Effector CD8-positive, alpha-beta T cell (primary cell): Measurements from ENCODE around the gene AK5.
"Not testable (repeated sequence)": the region's sequence is repeated elsewhere in the genome, so short reads cannot be mapped to it uniquely, and the experiment has no call there.

Experiments used
- DNase-seq: peaks from one replicate; lab custom pipeline; 2025; lab: John Stamatoyannopoulos, UW

Gene AK5

DNA sequence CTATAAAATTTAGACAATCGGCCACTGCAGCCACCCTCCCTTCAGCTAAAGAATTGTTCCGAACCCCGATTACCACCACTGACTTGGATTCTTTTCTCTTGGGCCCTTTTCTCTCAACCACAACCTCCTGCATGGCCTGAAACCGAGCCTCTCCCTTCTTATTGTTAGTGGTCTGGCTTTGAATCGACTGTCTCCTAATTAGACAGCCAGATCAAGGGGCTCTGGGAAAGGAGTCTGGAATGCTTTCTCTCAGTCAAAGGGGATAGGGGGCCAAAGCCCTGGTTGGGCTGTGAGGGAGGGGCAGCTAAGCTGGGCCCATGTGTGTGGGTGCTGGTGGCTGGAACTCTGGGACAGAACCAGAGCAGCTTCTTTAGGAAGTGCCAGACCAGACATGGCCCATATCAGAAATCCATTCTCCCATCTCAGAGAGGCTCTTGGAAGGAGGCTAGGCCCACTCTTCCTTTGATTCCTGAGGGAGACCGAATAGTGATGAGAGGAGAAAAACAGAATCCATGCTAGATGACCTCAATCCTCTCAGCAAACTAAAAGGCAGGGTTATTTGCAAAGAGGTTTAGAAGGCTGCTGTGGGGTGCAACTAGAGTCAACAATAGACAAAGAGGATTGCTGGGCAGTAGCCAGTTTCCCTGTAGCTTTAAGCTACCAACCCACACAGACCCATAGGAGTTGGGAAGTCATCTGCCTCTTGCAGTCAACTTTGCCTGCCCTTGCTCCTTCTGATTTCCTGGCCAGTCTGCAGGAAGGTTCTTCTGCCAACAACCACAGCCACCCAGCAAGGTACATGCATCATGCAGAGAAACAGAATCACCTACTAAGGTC, 117.6 kb downstream of the AK5 start:
- DNase-seq: no peak

DNA sequence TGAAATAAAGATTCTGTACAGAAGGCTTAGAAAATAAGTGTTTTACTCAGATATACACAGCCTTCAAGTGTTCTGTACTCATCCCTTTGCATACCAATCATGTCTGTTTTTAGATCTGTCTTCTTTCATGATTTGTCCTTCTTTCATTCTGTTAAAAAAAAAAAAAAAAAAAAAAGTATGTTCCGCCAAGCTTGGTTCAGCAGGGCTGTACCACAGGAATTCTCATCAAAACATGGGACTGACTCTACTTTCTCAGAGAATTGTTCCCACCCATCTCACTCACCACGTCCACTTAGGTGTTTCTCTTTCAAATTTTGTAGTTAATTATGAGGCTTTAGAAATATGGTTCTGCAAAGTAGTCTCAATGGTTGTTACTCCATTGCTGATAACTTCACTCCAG, 119.0 kb downstream of the AK5 start:
- DNase-seq: no peak

DNA sequence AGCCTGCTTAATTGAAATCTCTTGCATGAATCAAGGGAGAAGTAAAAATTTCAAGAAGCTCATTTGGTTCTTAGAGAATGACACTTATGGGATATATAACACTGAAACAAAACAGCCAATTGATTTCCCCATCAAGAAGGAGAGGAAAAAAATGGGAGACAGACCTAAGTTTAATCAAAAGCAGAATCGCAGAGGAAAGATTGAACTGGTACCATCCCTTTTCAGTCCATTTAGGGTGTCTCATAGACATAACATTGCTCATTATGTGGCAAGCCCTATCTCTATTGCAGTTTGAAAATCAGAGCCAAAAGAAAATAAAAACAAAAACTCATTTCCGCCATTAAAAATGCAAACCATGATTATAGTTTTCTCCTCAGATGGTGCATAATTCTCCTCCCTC, 119.6 kb downstream of the AK5 start:
- no peak for DNase-seq

DNA sequence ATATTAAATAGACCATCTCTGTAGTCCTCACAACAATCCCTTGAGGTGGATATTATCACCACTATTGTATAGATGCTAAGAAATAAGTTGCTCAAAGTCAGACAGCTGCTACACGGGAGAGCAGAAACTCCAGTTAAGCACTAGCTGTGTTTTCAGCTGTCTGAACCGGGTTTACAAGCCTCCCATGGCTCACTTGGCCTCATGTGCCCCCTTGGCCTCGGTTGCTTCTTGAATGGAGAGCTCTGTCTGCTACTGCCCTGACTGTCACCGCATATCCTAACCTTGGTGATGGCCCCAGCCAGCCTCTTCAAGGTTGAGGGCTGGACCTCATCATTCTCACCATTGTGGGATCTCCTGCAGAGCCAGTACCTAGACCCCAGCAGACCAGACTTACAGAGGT, 123.4 kb downstream of the AK5 start:
- no peak for DNase-seq

DNA sequence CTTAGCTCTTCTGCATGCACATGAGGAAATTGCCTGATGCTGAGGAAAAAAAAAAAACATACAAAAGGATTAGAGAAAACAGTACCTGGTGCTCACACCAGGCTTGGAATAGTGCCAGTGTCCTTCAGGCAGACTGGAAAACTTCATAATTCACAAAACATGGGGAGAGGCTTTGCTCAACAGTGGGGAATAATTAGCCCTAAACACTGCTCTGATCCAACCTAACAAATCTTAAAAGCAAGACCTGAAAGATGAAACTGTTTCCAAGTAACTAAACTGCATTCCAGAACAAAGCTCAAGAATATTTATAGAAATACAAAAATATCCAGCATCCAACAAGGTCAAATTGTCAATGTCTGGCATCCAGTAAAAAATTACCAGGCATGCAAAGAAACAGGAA, 124.8 kb downstream of the AK5 start:
- DNase-seq: no peak

DNA sequence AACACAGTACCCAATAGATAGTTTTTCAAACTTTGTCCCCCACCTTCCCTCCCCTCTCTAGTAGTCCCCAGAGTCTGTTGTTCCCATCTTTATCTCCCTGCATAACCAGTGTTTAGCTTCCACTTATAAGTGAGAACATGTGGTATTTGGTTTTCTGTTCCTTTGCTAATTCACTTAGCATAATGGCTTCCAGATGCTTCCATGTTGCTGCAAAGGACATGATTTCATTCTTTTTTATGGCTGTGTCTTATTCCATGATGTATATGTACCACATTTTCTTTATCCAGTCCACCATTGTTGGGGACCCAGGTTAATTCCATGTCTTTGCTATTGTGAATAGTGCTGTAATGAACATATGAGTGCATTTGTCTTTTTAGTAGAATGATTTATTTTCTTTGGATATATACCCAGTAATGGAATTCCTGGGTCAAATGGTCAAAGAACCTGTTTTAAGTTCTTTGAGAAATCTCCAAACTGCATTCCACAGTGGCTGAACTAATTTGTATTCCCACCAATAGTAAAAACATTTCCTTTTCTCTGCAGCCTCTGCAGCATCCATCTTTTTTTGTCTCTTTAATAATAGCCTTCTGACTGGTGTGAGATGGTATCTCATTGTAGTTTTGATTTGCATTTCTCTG, 126.0 kb downstream of the AK5 start:
- DNase-seq: no peak

DNA sequence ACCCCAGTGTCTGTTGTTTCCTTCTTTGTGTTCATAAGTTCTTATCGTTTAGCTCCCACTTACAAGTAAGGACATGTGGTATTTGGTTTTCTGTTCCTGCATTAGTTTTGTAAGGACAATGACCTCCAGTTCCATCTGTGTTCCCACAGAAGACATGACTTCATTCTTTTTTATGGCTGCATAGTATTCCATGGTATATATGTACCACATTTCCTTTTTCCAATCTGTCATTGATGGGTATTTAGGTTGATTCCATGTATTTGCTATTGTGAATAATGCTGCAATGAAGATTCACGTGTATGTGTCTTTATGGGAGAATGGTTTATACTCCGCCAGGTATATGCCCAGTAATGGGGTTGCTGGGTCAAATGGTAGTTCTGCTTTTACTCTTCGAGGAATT, 127.1 kb downstream of the AK5 start:
- DNase-seq: not testable (repeated sequence)

DNA sequence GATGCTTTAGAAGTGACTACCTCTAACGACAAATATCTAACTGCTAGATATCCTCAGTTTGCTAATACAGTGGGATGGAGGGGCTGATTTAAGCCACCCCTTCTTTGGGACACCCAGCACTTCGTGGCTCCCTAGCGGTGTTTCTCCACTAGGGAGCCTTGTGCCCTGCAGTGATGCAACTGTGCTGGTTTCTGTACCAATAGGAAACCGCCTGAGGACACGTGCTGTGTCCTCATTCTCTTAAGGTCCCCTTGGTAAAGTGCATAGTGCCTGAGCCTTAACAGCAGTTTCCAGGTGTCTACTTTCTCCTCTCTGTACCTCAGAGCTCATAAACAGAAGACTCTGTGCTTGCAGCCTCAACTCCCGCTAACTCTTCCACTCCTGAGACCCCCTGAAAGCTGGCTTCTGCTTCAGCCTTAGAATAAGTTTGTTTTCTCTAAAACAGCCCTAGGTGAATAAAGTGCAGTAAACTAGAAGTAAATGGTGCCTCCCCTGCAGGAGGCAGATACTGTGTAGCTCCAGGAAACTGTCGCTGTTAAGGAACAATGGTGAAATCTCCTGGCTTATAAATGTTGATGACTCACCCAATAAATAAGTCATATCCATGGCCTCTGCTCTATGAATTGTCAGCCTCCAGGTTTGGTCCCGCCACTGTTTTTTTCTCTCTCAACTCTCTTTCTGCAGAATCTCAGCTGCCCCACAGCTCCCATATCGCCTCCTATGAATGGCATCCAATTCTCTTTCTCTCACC, 130.4 kb downstream of the AK5 start:
- DNase-seq: no peak

DNA sequence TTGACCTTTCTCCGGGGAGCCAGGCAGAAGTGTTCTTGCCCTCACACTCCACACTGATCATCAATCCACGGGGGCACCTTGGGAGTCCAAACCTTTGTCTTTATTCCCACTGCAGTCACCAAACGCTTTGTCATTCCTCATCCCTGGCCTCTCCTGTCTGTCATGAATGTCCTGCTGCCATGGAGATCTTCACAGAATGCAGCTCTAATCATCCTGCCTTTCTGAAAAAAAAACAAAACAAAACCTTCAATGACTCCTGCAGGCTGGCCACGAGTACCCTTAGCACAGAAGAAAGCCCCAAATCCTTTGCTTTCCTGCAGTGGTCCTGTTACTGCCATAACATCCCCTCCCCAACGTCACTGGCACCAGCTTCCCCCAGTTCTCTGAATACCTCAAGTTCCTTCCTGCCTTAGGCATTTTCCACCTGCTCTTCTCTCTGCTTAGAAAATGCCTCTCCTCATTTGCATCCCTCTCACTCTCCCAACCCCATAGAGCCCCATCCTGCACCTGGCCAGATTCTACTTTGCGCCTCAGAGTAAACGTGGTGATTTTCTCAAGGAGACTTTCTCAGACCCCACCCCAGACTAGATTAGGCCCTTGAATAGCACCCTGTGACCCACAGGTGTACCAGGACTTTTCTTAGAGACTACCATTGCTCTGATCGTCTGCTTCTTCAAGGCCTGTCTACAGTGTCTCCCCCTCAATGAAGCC, 131.2 kb downstream of the AK5 start:
- no peak for DNase-seq

DNA sequence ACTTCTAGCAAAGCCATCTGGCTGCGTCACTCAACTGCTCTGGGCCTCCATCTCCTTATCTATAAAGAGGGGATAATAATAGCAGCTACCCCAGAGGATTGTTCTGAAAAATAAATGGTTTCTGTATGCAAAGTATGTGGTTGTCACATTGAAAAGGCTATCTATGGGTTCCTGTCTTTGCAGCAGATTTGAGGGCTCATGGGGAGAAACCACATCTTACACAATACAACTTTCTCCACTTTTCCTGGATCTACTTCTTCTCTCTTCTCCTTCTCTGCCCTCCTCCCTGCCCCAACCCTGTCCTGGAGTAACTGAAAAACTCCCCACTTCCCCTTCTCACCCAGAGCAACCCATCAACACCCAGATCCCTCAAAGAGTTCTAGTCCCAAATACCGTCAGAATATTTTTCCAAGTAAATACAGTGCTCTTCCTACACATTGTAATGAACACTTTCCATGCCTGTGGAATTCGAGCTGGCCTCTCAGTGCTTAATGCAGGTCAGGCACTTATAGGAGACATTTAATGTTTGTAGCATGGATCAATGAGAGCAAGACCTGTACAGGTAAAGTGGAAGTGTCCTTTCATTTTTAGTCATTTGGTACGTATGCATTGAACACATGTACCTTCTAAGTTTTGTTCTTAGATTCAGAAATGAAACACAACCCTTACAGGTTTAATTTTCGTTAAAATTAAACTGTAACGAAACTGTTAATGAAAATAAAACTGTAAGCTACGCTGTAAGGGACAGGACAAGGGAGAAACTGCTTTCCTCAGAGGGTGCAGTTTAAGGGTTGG, 131.9 kb downstream of the AK5 start:
- no peak for DNase-seq

DNA sequence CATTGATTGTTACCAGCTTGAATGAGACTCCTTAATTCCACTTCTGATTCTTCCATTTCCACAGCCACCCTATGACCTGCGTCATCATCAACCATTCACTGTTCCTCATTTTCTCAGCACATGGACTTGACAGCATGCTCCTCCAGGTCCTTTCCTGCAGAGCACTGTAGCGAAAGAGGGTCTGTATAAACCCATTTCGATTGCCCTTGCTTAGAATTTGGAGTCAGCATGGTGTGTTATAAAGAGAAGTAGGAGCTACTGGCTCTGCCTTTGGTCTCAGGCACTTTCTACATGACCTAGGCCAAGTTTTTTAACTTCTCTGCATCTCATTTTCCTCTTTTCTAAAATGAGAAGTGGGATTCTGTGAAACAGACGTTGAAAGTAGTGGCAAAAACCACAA, 133.8 kb downstream of the AK5 start:
- DNase-seq: no peak

DNA sequence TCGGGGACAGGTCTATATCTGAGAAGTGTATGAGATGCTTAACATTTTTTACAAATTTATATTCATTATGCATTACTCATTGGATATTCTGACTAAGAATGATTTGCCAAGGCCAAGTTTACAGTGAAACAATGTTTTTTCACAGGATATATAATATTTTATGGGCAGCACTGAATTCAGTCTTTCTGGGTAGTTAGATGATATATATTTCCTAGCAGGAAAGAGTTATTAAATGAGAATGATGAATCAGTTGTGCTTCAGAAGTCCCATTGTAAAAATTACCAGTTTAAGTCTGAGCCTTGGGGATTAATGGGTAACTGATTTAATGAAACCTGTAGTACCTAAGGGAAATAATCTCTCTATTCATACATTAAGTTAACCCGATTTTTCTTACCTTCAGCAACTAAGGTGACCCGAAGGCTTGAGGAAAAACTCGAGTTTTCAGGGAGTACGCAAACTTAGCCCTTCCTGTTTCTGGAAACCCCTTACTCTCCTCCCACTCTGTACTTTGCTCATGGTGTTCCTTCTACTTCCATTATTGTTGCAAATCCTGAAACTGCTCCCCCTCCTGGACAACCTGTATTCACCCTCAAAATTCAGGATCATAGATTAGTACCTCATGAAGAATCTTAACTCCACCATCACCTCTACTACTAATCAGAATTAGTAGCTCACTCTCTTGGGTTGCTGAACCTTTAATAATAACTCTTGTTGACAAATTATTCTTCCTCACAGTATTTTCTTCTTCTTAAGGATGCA, 135.1 kb downstream of the AK5 start:
- DNase-seq: no peak

DNA sequence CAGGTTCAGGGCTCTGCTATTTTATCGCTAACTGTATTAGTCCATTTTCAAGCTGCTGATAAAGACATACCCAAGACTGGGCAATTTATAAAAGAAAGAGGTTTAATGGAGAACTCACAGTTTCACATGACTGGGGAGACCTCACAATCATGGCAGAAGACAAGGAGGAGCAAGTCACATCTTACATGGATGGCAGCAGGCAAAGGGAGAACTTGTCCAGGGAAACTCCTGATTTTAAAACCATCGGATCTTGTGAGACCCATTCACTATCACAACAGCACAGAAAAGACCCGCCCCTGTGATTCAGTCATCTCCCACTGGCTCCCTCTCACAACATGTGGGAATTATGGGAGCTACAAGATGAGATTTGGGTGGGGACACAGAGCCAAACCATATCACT, 136.2 kb downstream of the AK5 start:
- DNase-seq: not testable (repeated sequence)

DNA sequence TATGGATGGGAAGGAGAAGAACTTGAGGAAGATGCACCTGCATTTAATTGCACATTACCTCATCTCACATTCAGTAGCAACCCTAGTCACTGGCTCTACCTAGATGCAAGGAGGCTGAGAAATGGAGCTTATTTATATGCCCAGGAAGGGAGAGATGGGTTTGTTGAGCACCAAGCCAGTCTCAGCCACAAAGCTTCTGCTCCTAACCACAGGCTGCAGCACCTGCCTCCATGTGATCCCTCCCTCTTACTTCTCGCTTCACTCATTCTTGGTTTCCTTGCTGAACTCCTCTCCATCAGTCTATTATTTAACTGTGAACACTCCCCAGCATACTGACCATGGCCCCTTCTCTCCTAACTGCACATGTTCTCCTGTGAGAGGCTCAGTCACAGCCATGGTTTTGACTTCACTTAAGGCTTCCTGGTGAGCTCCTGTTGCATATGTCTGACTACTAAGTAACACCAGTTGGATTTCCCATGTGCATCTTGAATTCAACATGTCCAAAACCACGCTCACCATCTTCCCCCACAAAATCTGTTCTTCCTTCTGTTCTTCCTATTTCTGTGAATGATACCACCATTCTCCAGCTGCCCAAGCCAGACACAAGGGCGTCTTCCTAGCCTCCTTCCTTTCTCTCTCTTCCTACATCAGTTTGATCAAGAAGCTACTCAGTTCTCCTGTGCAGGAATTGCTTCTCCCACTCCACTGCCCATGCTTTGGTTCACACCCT, 139.8 kb downstream of the AK5 start:
- no peak for DNase-seq

DNA sequence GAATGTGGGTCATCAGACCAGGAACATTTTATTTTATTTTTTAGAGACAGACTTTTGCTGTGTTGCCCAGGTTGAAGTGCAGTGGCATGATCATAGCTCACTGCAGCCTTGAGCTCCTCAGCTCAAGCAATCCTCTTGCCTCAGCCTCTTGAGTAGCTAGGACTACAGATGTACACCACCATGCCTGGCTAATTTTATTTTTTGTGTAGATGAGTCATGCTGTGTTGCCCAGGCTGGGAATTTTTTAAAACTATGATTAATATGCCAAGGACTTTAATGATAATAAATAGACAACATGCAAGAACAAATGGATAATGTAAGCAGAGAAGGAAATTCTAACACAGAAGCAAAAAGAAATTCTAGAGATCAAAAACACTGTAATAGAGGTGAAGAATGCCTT, 142.4 kb downstream of the AK5 start:
- no peak for DNase-seq

DNA sequence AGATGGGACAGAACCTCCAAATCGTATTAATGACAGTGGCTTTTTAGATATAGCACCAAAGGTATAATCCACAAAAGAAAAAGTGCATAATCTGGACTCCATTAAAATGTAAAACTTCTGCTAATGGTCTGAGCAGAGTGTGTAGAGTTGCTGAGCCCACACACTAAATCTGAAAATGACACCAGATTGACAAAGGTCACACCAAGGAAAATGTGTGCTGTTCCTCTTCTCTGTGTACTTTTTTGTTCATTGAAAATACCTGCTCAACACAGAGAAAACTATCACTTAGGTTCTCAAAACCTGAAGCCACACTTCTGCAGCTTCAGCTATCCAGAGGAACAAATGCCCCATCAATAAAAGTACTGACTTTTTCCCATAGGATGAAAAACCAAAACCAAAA, 146.2 kb downstream of the AK5 start:
- DNase-seq: no peak

DNA sequence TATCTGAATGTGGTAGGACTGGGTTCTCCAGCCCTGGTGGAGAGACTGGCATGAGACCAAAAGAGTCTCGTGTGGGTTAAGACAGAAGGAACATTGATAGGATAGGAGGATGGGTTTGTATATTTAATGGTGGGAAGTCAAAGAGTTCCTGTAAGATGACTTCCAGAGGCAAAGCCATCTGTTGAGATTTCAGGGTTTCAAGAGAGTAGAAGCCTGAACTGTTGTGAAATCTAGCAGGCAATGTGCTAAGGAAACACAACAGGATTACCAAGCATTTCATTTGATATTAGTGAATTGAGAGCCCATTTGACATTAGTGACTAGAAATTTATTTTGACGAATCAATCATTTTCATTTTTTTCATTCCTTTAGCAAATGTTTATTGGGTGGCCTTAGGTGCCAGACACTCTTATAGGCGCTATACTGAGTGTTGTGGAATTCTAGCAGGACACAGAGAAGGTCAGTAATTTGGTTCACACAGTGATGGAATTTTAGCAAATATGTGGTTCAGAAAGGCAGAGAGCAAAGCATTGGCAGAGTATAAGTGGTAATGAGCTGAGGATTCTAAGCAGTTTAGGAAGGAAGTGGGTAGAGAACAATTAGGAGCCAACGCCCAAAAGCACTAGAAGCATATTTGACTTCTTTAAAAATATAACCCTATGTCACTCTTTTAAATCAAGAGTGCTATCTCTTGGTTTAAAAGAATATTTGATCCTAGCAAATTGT, 149.3 kb downstream of the AK5 start:
- DNase-seq: no peak

DNA sequence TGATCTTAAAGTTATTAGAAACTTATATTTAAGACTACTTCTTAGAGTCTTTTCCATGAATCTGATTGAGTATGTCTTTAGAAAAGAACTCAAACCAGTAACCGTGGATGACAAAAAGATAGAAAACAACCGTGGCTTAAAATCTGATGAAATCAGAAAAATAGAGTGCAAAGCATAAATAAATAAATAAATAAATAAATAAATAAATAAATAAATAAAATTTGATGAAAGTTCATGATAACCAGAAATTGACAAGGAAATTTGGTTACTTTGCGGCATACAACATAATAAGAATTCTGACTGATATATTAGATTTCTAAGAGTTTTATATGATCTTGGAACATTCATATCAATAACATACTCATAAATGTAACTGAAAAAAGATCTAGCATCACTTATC, 152.1 kb downstream of the AK5 start:
- DNase-seq: no peak

DNA sequence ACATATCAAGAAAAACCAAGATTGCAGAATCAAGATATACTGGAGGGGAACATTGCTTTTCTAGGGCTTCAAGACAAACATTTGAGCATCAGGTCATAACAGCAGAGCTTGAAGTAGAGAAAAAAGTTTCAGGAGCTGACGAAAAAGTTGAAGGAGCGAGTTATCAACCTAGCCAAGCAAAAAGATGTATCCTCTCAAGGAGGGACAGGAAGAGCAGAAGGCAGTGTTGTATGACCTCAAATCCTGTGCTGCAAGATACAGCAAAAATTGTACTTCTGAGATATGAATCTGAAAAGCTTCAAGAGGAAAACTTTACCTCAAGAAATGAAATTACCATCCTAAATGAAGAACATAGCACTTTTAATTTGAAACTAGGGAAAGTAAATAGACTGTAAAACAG, 153.1 kb downstream of the AK5 start:
- DNase-seq: no peak
